Adrenal gland (tissue), 5 donors: ENCODE data around the gene PWP1.

Experiments used
- POLR2A ChIP-seq, 2 donors: fragments of 450-650 bp; IDR thresholded peaks; one replicate each; pipeline ENCODE4 v1.6.1; 2017; ENCODE audit warnings: antibody characterized with exemption in 2 of 2, mild to moderate bottlenecking in 2 of 2, moderate library complexity in 1 of 2
- TF ChIP-seq, protein P1 (sequence below), 6 experiments: fragments of 450-650 bp in 4 of 6; fragments of 200-600 bp in 2 of 6; sonication (generic) in 1 of 6; IDR thresholded peaks; 1 replicate in 5 of 6; 2 replicates in 1 of 6; pipeline versions ENCODE4 v1.5.1 to v1.8.0; 2016 to 2021; ENCODE audit warnings: antibody characterized with exemption in 6 of 6, mild to moderate bottlenecking in 2 of 6, moderate library complexity in 1 of 6
- donor health status: DM: no; HTN: no; CAD: no.

GRCh38 chr12:107666009-107666408 lies 19.6 kb upstream of the PWP1 start:
- TF ChIP-seq, protein P1, sequence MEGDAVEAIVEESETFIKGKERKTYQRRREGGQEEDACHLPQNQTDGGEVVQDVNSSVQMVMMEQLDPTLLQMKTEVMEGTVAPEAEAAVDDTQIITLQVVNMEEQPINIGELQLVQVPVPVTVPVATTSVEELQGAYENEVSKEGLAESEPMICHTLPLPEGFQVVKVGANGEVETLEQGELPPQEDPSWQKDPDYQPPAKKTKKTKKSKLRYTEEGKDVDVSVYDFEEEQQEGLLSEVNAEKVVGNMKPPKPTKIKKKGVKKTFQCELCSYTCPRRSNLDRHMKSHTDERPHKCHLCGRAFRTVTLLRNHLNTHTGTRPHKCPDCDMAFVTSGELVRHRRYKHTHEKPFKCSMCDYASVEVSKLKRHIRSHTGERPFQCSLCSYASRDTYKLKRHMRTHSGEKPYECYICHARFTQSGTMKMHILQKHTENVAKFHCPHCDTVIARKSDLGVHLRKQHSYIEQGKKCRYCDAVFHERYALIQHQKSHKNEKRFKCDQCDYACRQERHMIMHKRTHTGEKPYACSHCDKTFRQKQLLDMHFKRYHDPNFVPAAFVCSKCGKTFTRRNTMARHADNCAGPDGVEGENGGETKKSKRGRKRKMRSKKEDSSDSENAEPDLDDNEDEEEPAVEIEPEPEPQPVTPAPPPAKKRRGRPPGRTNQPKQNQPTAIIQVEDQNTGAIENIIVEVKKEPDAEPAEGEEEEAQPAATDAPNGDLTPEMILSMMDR (IDR thresholded peaks at IDR 0.05), result no peak
- no peak for TF ChIP-seq POLR2A (IDR thresholded peaks at IDR 0.05)
